Gastroesophageal sphincter (tissue), 3 donors: ENCODE data around the gene CFAP92.

Experiments
- CTCF ChIP-seq, 4 experiments: fragments of 200-600 bp in 2 of 4; fragments of 450-650 bp in 2 of 4; sonication (generic) in 1 of 4; IDR thresholded peaks; one replicate each; pipeline ENCODE4 v1.5.1; 2017 to 2019; ENCODE audit warnings: antibody characterized with exemption in 4 of 4, mild to moderate bottlenecking in 2 of 4, moderate library complexity in 2 of 4
- EP300 ChIP-seq: sonication (generic); formaldehyde crosslinking; IDR thresholded peaks from one replicate; pipeline ENCODE4 v1.6.1; 2017; ENCODE audit warnings: antibody characterized with exemption, mild to moderate bottlenecking
- POLR2A ChIP-seq, 2 donors: fragments of 450-650 bp; IDR thresholded peaks; one replicate each; pipeline ENCODE4 v1.6.1; 2017; ENCODE audit warnings: antibody characterized with exemption in 2 of 2, mild to moderate bottlenecking in 2 of 2, moderate library complexity in 1 of 2
- POLR2AphosphoS5 ChIP-seq: sonication (generic); formaldehyde crosslinking; IDR thresholded peaks from one replicate; pipeline ENCODE4 v1.6.1; 2017; ENCODE audit warnings: antibody characterized with exemption

GRCh38 chr3:129033633-129034321, 39.9 kb upstream of the CFAP92 start:
- TF ChIP-seq POLR2A (IDR thresholded peaks at IDR 0.05) (no peak), CTCF (IDR thresholded peaks at IDR 0.05) (no peak), EP300 (no peak), POLR2AphosphoS5 (no peak)
